ENCODE data around the gene SECISBP2L. TPM values are rescaled to one million over a fixed set of nuclear protein-coding genes. Genes with fewer than 3 reads are reported as not detected.

Gene SECISBP2L
- total RNA-seq, 1 donor from 2014 or later: 39.3 TPM

GRCh38 chr15:48968066-48968465 lies 78.2 kb downstream of the SECISBP2L start:
- Histone ChIP-seq H3K27ac (replicated peaks) (no peak overlapping the region), H3K27me3 (ENCODE audit: low read depth) (no peaks in the 10 kb centered on the region), H3K4me1 (peaks cover 18% of the 10 kb centered on the region), H3K9me3 (replicated peaks) (no peaks in the 10 kb centered on the region), H3K4me3 (no peak overlapping the region), H3K36me3 (no peaks in the 10 kb centered on the region)
- no peak for TF ChIP-seq CTCF (IDR thresholded peaks at IDR 0.05; ENCODE audit: borderline replicate concordance)
- intact Hi-C loops (cut with micrococcal nuclease): loop anchor here (10.0 kb wide), 1 partner anchor 93 kb away; the partner anchor contains the start of gene EID1
- no peak for DNase-seq

DNA sequence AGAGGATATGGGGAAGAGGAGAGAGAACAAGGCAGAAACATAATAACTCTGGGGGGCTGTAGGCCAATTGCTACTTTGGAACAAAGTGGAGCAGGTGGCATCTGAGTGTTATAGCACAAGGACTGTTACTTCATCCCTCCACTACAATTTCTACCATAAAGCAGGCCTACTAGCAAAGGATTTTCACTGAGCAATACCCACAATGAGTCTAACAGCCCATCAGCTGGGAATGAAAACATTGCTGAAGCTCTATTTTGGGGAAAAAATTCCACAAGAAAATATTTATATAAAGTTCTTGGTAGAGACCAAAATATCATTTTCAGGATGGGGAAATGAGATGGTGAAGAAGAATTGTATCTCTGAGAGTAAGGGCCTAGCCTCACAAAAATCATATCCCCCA lies 78.9 kb downstream of the SECISBP2L start:
- Histone ChIP-seq H3K36me3 (no peaks in the 10 kb centered on the region), H3K27me3 (ENCODE audit: low read depth) (no peaks in the 10 kb centered on the region), H3K4me3 (no peak overlapping the region), H3K9me3 (replicated peaks) (no peaks in the 10 kb centered on the region), H3K27ac (replicated peaks) (no peak overlapping the region), H3K4me1 (peaks cover 25% of the 10 kb centered on the region)
- DNase-seq: no peak
- TF ChIP-seq CTCF (IDR thresholded peaks at IDR 0.05; ENCODE audit: borderline replicate concordance): no peak
- intact Hi-C loops (cut with micrococcal nuclease): loop anchor here (10.0 kb wide), 1 partner anchor 93 kb away; the partner anchor contains the start of gene EID1

- H3K4me1 ChIP-seq: peaks cover 28% of the 10 kb centered on the region
- H3K27me3 ChIP-seq (ENCODE audit: low read depth): no peaks in the 10 kb centered on the region
- H3K9me3 ChIP-seq (replicated peaks): no peaks in the 10 kb centered on the region
- no peak overlapping the region for H3K27ac ChIP-seq (replicated peaks)
- H3K36me3 ChIP-seq: no peaks in the 10 kb centered on the region
- no peak for DNase-seq
- TF ChIP-seq CTCF (IDR thresholded peaks at IDR 0.05; ENCODE audit: borderline replicate concordance): no peak
- intact Hi-C loops (cut with micrococcal nuclease): loop anchor here (10.0 kb wide), 1 partner anchor 92 kb away; the partner anchor contains the start of gene EID1
- no peak overlapping the region for H3K4me3 ChIP-seq
Measured at GRCh38 chr15:48966595-48967301, 79.5 kb downstream of the SECISBP2L start.

GRCh38 chr15:48965972-48966371 lies 80.3 kb downstream of the SECISBP2L start:
- H3K4me1 ChIP-seq: peaks cover 28% of the 10 kb centered on the region
- no peak for DNase-seq
- no peaks in the 10 kb centered on the region for H3K27me3 ChIP-seq (ENCODE audit: low read depth)
- no peak for TF ChIP-seq CTCF (IDR thresholded peaks at IDR 0.05; ENCODE audit: borderline replicate concordance)
- intact Hi-C loops (cut with micrococcal nuclease): loop anchor here (10.0 kb wide), 1 partner anchor 91 kb away; the partner anchor contains the start of gene EID1
- H3K36me3 ChIP-seq: no peaks in the 10 kb centered on the region
- no peak overlapping the region for H3K27ac ChIP-seq (replicated peaks)
- no peaks in the 10 kb centered on the region for H3K9me3 ChIP-seq (replicated peaks)
- no peak overlapping the region for H3K4me3 ChIP-seq

GRCh38 chr15:48964898-48965297 lies 81.3 kb downstream of the SECISBP2L start:
- no peak for TF ChIP-seq CTCF (IDR thresholded peaks at IDR 0.05; ENCODE audit: borderline replicate concordance)
- Histone ChIP-seq H3K27me3 (ENCODE audit: low read depth) (no peaks in the 10 kb centered on the region), H3K36me3 (no peaks in the 10 kb centered on the region), H3K4me1 (peaks cover 28% of the 10 kb centered on the region), H3K9me3 (replicated peaks) (no peaks in the 10 kb centered on the region), H3K27ac (replicated peaks) (no peak overlapping the region), H3K4me3 (no peak overlapping the region)
- intact Hi-C loops (cut with micrococcal nuclease): loop anchor here (10.0 kb wide), 1 partner anchor 90 kb away; the partner anchor contains the start of gene EID1
- DNase-seq: no peak
